Skeletal muscle satellite cell (primary cell): Measurements from ENCODE around the gene KCND2.

Source experiments
- H3K27me3 ChIP-seq: 2 replicates; pipeline ENCODE4 v1.7.0; 2013; ENCODE audit warnings: low read length; ENCODE audit not compliant: control insufficient read depth, insufficient read depth
- H3K36me3 ChIP-seq: 2 replicates; pipeline ENCODE4 v1.7.0; 2013; ENCODE audit warnings: mild to moderate bottlenecking, control low read depth, low read length; ENCODE audit not compliant: insufficient read depth
- H3K4me1 ChIP-seq: 2 replicates; pipeline ENCODE4 v1.7.0; 2013; ENCODE audit warnings: low read length; ENCODE audit not compliant: control insufficient read depth, insufficient read depth
- H3K4me2 ChIP-seq: 2 replicates; pipeline ENCODE4 v1.7.0; 2013; ENCODE audit warnings: mild to moderate bottlenecking, low read length
- H3K4me3 ChIP-seq: 2 replicates; pipeline ENCODE4 v1.7.0; 2013; ENCODE audit warnings: low read length
- H3K9ac ChIP-seq: 2 replicates; pipeline ENCODE4 v1.7.0; 2013; ENCODE audit warnings: mild to moderate bottlenecking, low read depth, low read length, moderate library complexity
- H3K9me3 ChIP-seq: replicated peaks from 2 replicates; pipeline ENCODE4 v1.7.0; 2013; ENCODE audit warnings: mild to moderate bottlenecking, control low read depth, low read length

KCND2 gene

DNA sequence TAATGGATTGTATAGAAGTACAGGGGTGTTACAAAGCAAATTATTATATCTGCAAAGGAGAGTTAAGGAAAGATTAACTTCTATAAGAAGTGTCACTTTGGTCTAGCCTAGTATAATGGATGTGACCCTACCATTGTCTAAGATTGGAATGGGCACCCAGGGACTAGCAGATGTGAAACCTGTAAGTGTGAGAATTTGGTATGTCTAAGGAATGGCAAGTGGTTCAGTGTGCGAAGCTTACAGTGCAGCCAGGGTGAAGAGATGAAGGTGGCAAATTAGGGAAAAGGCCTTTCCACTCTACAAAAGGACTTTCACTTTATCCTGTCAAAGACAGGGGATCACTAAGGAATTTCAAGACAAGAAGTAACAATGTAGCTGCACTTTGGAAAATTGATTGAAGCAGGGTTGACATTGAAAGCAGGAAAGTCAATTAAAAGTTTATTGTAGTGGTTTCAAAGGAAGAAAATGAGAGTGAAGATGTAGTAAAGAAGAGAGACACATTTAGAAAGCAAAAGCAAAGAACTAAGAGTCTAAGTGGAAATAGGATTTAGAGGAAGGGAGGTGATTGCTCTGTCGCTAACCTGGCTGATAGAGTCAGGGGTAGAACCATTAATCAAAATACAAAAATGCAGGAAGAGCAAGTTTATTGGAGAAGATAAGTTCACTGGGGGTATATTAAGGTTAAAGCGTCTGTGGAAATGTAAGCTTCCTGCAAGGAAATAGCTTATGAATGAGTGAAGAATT is 47.4 kb downstream of the KCND2 start:
- Histone ChIP-seq H3K27me3 (no peaks in the 10 kb centered on the region), H3K9ac (no peak overlapping the region), H3K4me1 (no peaks in the 10 kb centered on the region), H3K9me3 (no peaks in the 10 kb centered on the region), H3K36me3 (no peaks in the 10 kb centered on the region), H3K4me2 (no peak overlapping the region), H3K4me3 (no peak overlapping the region)

- Histone ChIP-seq H3K4me1 (no peaks in the 10 kb centered on the region), H3K9me3 (no peaks in the 10 kb centered on the region), H3K36me3 (no peaks in the 10 kb centered on the region), H3K27me3 (no peaks in the 10 kb centered on the region), H3K9ac (no peak overlapping the region), H3K4me3 (no peak overlapping the region), H3K4me2 (no peak overlapping the region)
These were observed 54.1 kb downstream of the KCND2 start for GRCh38 chr7:120327054-120327453.

DNA sequence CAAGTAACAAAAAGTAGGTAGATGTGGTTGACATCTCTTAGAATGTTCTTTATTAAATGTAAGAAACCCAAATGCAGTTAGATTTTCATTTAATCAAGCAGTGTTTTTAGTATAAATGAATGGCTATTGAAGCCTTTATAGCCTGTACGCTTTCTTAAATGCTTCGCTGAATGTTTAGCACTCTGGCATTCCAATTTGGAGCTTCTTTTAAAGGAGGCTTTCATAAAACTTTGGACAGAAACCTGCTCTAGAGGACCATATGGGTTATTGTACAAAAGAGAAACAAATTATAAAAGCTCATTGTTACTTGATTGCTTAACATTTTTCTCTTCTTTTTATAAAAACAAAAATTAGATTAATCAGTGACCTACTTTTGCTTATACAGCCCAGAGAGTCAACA is 59.5 kb downstream of the KCND2 start:
- no peaks in the 10 kb centered on the region for H3K4me1 ChIP-seq
- no peak overlapping the region for H3K4me3 ChIP-seq
- no peak overlapping the region for H3K4me2 ChIP-seq
- no peaks in the 10 kb centered on the region for H3K36me3 ChIP-seq
- H3K9me3 ChIP-seq = no peaks in the 10 kb centered on the region
- no peak overlapping the region for H3K9ac ChIP-seq
- H3K27me3 ChIP-seq = no peaks in the 10 kb centered on the region

DNA sequence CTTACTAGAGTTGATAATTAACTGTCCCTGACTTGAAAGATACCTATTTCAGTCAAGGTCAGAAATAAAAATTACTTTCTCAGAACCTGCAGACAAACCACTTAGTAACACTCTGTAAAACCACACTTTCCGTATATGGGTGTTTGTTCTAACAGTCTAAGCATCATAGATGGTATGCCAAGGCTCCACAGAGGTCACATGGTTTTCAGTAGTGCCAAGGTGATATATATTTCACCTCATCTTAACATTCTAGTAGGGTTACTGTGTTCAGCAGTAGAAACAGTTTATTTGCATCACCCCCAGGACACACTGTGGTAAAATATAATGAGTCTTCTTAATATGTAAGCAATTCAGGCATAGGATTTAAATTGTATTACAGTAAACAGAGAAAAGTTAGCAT is 61.5 kb downstream of the KCND2 start:
- Histone ChIP-seq H3K36me3 (no peaks in the 10 kb centered on the region), H3K9me3 (no peaks in the 10 kb centered on the region), H3K27me3 (no peaks in the 10 kb centered on the region), H3K9ac (no peak overlapping the region), H3K4me1 (no peaks in the 10 kb centered on the region), H3K4me2 (no peak overlapping the region), H3K4me3 (no peak overlapping the region)

DNA sequence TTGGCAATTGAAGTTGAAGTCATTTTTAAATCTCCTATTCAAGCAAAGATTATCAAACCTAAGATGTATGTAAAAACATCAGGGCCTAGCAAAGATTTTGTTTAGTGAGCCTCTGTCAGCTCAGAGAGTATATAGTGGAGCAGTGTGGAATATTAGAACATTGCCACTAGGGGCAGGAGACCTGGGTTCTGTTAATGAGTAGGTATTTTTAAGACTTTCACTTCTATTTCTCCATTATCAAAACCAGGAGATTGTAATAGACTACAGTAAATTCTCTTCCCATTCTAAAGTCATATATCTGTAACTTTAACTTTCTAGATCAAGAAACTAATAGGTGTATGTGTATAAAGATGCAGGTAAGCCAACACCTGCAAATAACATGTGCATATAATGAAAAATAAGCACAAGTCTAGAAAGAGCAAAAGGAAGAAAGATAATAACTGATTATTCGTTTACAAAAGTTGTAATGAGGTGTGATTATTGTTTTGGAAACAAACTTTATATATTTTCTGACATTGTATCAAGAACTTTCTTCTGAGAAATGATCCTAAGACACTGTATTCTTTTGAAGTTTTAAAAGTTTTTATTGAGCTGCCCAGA is 64.4 kb downstream of the KCND2 start:
- H3K27me3 ChIP-seq = no peaks in the 10 kb centered on the region
- H3K4me1 ChIP-seq = no peaks in the 10 kb centered on the region
- H3K4me3 ChIP-seq = no peak overlapping the region
- no peak overlapping the region for H3K9ac ChIP-seq
- no peak overlapping the region for H3K4me2 ChIP-seq
- H3K9me3 ChIP-seq = no peaks in the 10 kb centered on the region
- H3K36me3 ChIP-seq = no peaks in the 10 kb centered on the region

- Histone ChIP-seq H3K4me2 (no peak overlapping the region), H3K36me3 (no peaks in the 10 kb centered on the region), H3K4me3 (no peak overlapping the region), H3K9me3 (no peaks in the 10 kb centered on the region), H3K9ac (no peak overlapping the region), H3K4me1 (no peaks in the 10 kb centered on the region), H3K27me3 (no peaks in the 10 kb centered on the region)
These were observed 71.3 kb downstream of the KCND2 start for GRCh38 chr7:120344276-120344675.

DNA sequence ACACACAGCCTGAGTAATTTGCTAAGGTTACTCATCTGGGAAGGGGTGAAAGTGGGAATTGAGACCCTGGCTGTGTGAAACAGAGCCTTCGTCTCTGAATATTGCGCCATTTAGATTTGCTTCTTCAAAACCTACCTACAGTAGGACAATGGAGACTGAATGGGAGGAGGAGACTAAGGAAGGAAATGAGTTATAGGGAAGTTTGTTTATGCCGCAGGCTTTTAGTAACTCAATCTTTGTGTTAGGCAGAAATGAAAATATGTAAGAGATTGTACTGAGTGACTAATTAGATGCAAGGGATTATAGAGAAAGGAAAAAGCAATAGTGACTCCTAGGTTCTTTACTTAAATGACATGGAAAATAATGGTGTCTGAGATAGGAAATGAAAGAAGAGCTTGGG is 80.2 kb downstream of the KCND2 start:
- H3K4me1 ChIP-seq = no peaks in the 10 kb centered on the region
- no peak overlapping the region for H3K4me3 ChIP-seq
- no peaks in the 10 kb centered on the region for H3K9me3 ChIP-seq
- no peak overlapping the region for H3K4me2 ChIP-seq
- no peaks in the 10 kb centered on the region for H3K27me3 ChIP-seq
- no peak overlapping the region for H3K9ac ChIP-seq
- no peaks in the 10 kb centered on the region for H3K36me3 ChIP-seq

DNA sequence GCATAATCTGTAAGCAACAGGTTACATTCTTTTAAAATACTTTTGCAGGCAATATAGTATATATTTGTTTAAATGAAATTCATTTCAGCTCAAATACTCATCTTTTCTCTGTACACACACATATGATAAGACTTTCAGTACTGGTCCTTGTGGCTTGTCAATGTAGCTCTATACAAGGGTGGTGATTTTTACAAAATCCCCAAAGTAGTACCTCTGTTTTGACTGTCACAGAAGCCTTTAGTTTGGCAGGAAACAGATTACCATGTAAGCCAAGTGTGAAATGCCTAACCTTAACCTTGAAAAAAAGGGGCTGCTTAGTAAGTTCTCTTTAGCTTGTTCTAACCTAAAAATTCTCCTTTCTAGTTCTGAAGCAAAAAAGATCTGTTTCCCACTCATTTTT is 87.9 kb downstream of the KCND2 start:
- Histone ChIP-seq H3K4me1 (no peaks in the 10 kb centered on the region), H3K4me2 (no peak overlapping the region), H3K9ac (no peak overlapping the region), H3K36me3 (no peaks in the 10 kb centered on the region), H3K9me3 (no peaks in the 10 kb centered on the region), H3K27me3 (no peaks in the 10 kb centered on the region), H3K4me3 (no peak overlapping the region)

GRCh38 chr7:120363414-120363813 is 90.4 kb downstream of the KCND2 start:
- Histone ChIP-seq H3K4me2 (no peak overlapping the region), H3K36me3 (no peaks in the 10 kb centered on the region), H3K27me3 (no peaks in the 10 kb centered on the region), H3K4me1 (no peaks in the 10 kb centered on the region), H3K4me3 (no peak overlapping the region), H3K9me3 (no peaks in the 10 kb centered on the region), H3K9ac (no peak overlapping the region)

- H3K4me1 ChIP-seq = no peaks in the 10 kb centered on the region
- no peak overlapping the region for H3K4me2 ChIP-seq
- no peaks in the 10 kb centered on the region for H3K9me3 ChIP-seq
- H3K9ac ChIP-seq = no peak overlapping the region
- no peaks in the 10 kb centered on the region for H3K36me3 ChIP-seq
- no peak overlapping the region for H3K4me3 ChIP-seq
- H3K27me3 ChIP-seq = no peaks in the 10 kb centered on the region
These were observed 98.0 kb downstream of the KCND2 start for GRCh38 chr7:120370954-120371353.

DNA sequence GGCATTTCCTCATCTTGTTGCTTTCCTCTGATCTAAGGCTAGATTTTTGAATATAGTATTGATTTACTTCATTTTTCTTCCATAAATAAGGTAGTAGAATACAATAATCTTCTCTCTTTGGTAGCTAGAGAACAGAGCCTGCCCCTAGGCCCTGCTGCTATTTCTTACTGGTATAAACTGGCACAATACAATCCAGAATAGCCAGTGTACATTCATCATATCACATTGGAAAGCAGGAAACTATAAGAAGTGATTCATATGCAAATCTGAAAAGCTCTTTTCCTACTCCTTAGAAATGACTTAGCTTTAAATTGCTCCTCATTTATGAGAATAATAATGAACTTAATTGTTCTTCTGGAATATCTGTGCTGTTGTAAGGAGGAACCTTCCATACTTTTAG is 100.2 kb downstream of the KCND2 start:
- Histone ChIP-seq H3K9me3 (no peaks in the 10 kb centered on the region), H3K27me3 (no peaks in the 10 kb centered on the region), H3K4me2 (no peak overlapping the region), H3K36me3 (no peaks in the 10 kb centered on the region), H3K4me1 (no peaks in the 10 kb centered on the region), H3K9ac (no peak overlapping the region), H3K4me3 (no peak overlapping the region)

GRCh38 chr7:120394595-120394994 is 121.6 kb downstream of the KCND2 start:
- no peaks in the 10 kb centered on the region for H3K36me3 ChIP-seq
- H3K4me2 ChIP-seq = no peak overlapping the region
- H3K9ac ChIP-seq = no peak overlapping the region
- H3K27me3 ChIP-seq = no peaks in the 10 kb centered on the region
- no peak overlapping the region for H3K4me3 ChIP-seq
- H3K4me1 ChIP-seq = no peaks in the 10 kb centered on the region
- H3K9me3 ChIP-seq = no peaks in the 10 kb centered on the region
